Measurements from ENCODE around the gene BRD3. TPM values are rescaled to one million over a fixed set of nuclear protein-coding genes. Genes with fewer than 3 reads are reported as not detected.

The BRD3 gene
- total and polyA plus RNA-seq, 8 donors = 8.8 to 36.3 (median 16.5) TPM

DNA sequence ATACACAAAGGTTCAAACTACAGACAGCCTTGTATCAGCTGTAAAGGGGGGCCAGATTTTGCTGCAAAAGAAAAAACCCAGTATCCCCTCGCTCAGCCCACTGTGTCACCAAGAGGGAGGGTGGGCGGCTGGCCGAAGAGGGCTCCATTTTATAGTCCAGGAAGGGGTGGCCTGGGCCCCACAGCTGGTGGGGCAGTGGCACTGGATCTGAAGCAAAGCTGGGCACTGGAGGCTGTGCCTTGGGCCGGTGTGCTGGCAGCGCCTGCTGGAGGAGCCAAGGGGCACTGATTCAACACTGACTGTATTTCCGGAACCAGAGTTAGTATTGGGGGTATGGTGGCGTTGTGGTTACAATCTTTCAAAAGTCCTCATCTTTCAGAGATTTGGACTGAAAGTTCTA lies 9.1 kb downstream of the BRD3 start:
- peaks cover 38 to 64% (median 40%) of the 10 kb centered on the region in 3 donors for H3K4me1 ChIP-seq
- 85 to 86% methylated on average over 7 of the region's 7 CpGs for WGBS, 2 donors
- H3K9me3 ChIP-seq = no peaks in the 10 kb centered on the region
- no peaks in the 10 kb centered on the region for H3K27me3 ChIP-seq
- no peak overlapping the region for H3K4me3 ChIP-seq
- ATAC-seq (no peak), DNase-seq (peak in 1 of 6 donors; percentile 53), FAIRE-seq (no peak)
- no peaks in the 10 kb centered on the region for H3K36me3 ChIP-seq
- TF ChIP-seq, protein P1, sequence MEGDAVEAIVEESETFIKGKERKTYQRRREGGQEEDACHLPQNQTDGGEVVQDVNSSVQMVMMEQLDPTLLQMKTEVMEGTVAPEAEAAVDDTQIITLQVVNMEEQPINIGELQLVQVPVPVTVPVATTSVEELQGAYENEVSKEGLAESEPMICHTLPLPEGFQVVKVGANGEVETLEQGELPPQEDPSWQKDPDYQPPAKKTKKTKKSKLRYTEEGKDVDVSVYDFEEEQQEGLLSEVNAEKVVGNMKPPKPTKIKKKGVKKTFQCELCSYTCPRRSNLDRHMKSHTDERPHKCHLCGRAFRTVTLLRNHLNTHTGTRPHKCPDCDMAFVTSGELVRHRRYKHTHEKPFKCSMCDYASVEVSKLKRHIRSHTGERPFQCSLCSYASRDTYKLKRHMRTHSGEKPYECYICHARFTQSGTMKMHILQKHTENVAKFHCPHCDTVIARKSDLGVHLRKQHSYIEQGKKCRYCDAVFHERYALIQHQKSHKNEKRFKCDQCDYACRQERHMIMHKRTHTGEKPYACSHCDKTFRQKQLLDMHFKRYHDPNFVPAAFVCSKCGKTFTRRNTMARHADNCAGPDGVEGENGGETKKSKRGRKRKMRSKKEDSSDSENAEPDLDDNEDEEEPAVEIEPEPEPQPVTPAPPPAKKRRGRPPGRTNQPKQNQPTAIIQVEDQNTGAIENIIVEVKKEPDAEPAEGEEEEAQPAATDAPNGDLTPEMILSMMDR (IDR thresholded peaks at IDR 0.05) = no peak
- intact Hi-C loops (cut with DNase I) = no loop called here
- no peak overlapping the region for H3K27ac ChIP-seq

- Histone ChIP-seq H3K9me3 (no peaks in the 10 kb centered on the region), H3K27ac (peak overlapping the region in 1 of 4 donors; percentile 5), H3K27me3 (no peaks in the 10 kb centered on the region), H3K4me1 (peaks cover 38 to 64% (median 40%) of the 10 kb centered on the region in 3 donors), H3K4me3 (no peak overlapping the region), H3K36me3 (peaks cover 0 to 1% (median 0%) of the 10 kb centered on the region in 3 donors)
- intact Hi-C loops (cut with DNase I) = no loop called here
- DNase-seq (peak in 4 of 6 donors; percentile 5 to 67 (median 34)), FAIRE-seq (no peak), ATAC-seq (no peak)
- TF ChIP-seq, protein P1 (IDR thresholded peaks at IDR 0.05) = no peak
- WGBS, 2 donors = 65 to 69% methylated on average over 28 of the region's 28 CpGs
Measured at GRCh38 chr9:134057751-134058701, 9.8 kb downstream of the BRD3 start.

DNA sequence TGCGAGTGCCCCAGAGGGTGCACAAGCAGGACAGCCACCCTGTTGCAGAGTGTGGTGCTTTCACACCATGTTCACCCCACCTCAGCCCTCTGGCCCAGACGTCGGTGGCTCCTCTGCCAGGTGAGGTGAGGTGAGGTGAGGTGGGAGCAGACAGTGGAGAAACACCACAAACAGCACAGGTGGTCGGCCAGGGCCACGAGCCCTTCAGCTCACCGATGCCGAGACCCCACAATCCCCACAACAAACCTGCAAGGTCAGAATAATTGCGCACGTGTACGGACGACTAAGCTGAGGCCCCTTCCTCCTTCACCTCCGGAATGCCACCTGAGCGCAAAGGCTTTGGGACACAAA lies 10.5 kb downstream of the BRD3 start:
- H3K27me3 ChIP-seq = no peaks in the 10 kb centered on the region
- ATAC-seq (no peak), DNase-seq (peak in 4 of 6 donors; percentile 2 to 48 (median 29)), FAIRE-seq (no peak)
- intact Hi-C loops (cut with DNase I) = no loop called here
- no peak overlapping the region for H3K4me3 ChIP-seq
- 75 to 84% methylated on average over 13 of the region's 13 CpGs for WGBS, 2 donors
- H3K4me1 ChIP-seq = peaks cover 38 to 61% (median 40%) of the 10 kb centered on the region in 3 donors
- H3K9me3 ChIP-seq = no peaks in the 10 kb centered on the region
- H3K36me3 ChIP-seq = peaks cover 0 to 8% (median 6%) of the 10 kb centered on the region in 3 donors
- peak overlapping the region in 3 of 4 donors; percentile 79 to 82 (median 80) for H3K27ac ChIP-seq
- TF ChIP-seq, protein P1 (IDR thresholded peaks at IDR 0.05) = no peak

GRCh38 chr9:134056483-134057306 lies 11.1 kb downstream of the BRD3 start:
- ATAC-seq (peak; percentile 6 to 28 (median 12)), DNase-seq (peak in 5 of 6 donors; percentile 27 to 78 (median 56)), FAIRE-seq (no peak)
- H3K27ac ChIP-seq = peak overlapping the region; percentile 79 to 83 (median 81)
- no peak overlapping the region for H3K4me3 ChIP-seq
- no peaks in the 10 kb centered on the region for H3K9me3 ChIP-seq
- 49 to 51% methylated on average over 21 to 23 of the region's 23 CpGs for WGBS, 2 donors
- H3K4me1 ChIP-seq = peaks cover 38 to 58% (median 40%) of the 10 kb centered on the region in 3 donors
- intact Hi-C loops (cut with DNase I) = no loop called here
- peaks cover 0 to 11% (median 10%) of the 10 kb centered on the region in 3 donors for H3K36me3 ChIP-seq
- no peaks in the 10 kb centered on the region for H3K27me3 ChIP-seq
- TF ChIP-seq, protein P1 (IDR thresholded peaks at IDR 0.05) = no peak

Measured in pancreas (tissue), 10 donors.